GM18519 (cell line): ENCODE results near the gene HBA2.
"Not testable (repeated sequence)": the region's sequence is repeated elsewhere in the genome, so short reads cannot be mapped to it uniquely, and the experiment has no call there.

Experiments used
- ATAC-seq: cut with Tn5 transposase; IDR thresholded peaks from one replicate; pipeline ENCODE4 v1.9.1; 2021; ENCODE audit warnings: mild to moderate bottlenecking, moderate library complexity; ENCODE audit not compliant: unreplicated experiment, low FRiP score

Gene HBA2

GRCh38 chr16:189604-190186 is 17.0 kb downstream of the HBA2 start:
- ATAC-seq: no peak

DNA sequence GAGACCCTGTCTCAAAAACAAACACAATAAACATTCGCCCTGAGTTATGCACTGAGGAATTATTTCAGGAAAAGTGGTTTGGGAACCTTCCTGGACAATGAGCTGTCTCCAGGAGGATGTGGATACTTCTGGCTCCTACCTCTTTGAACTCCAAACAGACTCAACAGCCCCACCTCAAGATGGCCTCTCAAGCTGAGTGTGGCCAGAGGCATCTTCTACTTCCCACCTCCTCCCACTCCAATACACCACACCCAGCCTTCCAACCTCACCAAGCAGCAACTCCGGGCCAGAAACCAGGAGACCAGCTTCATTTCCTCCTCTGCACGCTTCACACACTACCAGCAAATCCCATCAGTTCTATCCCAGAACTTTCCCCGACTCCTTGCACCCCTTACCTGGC is 19.2 kb downstream of the HBA2 start:
- ATAC-seq: no peak

- no peak for ATAC-seq
Measured at GRCh38 chr16:192686-193085, 20.0 kb downstream of the HBA2 start.

GRCh38 chr16:193441-193840 is 20.8 kb downstream of the HBA2 start:
- no peak for ATAC-seq

DNA sequence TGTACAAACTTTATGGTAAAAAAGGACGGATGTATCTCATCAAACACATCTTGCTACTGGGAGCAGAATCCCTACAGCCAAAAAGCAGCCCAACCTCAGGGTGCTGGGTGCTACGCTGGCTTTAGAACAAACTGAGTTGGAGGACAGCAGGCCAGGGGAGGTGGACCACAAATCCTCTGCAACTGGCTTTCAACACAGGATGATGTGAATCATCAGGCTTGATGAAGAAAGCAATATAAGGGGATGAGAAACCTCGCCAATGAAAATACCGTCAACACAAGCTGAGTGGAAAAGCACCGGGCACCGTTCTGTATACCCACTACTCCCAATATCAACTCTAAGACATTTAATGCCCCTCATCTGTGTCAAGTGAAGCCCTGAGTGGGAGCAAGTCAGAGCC is 21.8 kb downstream of the HBA2 start:
- no peak for ATAC-seq

- no peak for ATAC-seq
Measured at GRCh38 chr16:200388-200787, 27.7 kb downstream of the HBA2 start.

- ATAC-seq: no peak
Measured at GRCh38 chr16:203246-203645, 30.6 kb downstream of the HBA2 start.

DNA sequence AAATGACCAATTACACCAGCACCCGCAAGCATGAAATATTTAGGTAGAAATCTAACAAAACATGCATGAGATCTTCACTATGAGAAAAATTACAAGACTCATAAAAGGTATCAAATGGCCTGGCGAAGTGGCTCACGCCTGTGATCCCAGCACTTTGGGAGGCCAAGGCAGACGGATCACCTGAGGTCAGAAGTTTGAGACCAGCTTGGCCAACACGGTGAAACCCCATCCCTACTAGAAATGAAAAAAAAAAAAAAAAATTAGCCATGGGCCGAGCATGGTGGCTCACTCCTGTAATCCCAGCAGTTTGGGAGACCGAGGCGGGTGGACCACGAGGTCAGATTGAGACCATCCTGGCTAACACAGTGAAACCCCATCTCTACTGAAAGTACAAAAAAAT is 31.4 kb downstream of the HBA2 start:
- ATAC-seq: not testable (repeated sequence)

DNA sequence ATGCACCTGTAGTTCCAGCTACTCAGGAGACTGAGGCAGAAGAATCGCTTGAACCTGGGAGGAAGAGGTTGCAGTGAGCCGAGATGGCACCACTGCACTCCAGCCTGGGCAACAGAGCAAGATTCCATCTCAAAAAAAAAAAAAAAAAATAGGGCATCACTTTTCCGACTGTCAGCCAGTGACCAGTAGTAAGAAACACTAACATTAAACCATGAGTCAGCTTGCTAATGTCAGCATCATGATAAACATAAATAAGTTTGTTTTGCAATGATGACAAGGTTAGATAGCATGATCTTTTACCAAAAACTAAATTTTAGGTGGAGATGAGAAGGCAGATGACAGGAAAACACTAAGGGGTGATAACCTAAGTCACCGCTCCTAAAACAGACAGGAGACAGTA is 36.7 kb downstream of the HBA2 start:
- ATAC-seq: not testable (repeated sequence)

DNA sequence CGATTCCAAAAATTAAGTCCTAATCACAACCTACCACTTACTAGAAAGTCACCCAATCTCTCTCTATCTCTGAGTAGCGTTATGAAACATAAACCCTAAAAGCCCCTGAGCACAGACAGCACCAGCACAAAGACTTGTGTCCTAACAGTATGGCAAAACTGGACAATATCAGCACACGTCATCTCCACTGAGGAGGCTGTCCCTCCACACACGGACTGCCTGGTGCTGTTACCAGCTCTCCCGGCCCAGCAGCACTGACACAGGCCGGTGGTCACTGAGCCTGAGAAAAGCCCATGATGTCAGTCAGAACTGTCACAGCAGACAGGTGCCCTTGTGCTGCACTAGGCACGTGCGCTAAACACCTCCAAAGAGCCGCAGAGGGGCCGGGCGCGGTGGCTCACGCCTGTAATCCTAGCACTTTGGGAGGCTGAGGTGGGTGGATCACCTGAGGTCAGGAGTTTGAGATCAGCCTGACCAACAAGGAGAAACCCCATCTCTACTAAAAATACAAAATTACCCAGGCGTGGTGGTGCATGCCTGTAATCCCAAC is 39.0 kb downstream of the HBA2 start:
- ATAC-seq: not testable (repeated sequence)

DNA sequence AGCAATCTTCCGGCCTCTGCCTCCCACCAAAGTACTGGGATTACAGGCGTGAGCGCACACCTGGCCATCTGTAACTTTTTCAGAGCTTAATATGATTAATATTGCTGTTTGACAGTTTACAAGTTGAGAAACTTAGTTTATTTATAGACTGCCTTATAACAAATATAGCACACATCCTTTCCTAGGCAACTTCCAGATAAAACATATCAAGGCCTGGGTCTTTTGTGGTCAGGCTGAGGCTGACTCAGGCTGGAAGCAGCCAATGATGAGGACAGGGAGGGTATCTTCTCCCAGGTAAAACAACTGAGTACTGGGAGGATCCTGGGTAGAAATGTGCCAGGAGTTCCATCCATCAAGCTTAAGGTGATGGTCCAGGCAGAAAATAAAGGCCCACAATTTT is 40.3 kb downstream of the HBA2 start:
- ATAC-seq: no peak

- ATAC-seq: no peak
Measured at GRCh38 chr16:220021-220420, 47.3 kb downstream of the HBA2 start.
